GM23248 (cell line): Measurements from ENCODE around the gene NCKAP5L.

ENCODE experiments used
- EZH2 ChIP-seq: fragments of 200-600 bp; sonication (generic); IDR thresholded peaks from 2 replicates; pipeline ENCODE4 v1.6.1; 2018; ENCODE audit warnings: antibody characterized with exemption, mild to moderate bottlenecking; ENCODE audit not compliant: insufficient read depth, poor library complexity, severe bottlenecking
- EZH2phosphoT487 ChIP-seq: fragments of 200-600 bp; sonication (generic); IDR thresholded peaks from 2 replicates; pipeline ENCODE4 v1.6.1; 2018; ENCODE audit warnings: antibody characterized with exemption, moderate library complexity, mild to moderate bottlenecking, low read depth; ENCODE audit not compliant: insufficient read depth

DNA sequence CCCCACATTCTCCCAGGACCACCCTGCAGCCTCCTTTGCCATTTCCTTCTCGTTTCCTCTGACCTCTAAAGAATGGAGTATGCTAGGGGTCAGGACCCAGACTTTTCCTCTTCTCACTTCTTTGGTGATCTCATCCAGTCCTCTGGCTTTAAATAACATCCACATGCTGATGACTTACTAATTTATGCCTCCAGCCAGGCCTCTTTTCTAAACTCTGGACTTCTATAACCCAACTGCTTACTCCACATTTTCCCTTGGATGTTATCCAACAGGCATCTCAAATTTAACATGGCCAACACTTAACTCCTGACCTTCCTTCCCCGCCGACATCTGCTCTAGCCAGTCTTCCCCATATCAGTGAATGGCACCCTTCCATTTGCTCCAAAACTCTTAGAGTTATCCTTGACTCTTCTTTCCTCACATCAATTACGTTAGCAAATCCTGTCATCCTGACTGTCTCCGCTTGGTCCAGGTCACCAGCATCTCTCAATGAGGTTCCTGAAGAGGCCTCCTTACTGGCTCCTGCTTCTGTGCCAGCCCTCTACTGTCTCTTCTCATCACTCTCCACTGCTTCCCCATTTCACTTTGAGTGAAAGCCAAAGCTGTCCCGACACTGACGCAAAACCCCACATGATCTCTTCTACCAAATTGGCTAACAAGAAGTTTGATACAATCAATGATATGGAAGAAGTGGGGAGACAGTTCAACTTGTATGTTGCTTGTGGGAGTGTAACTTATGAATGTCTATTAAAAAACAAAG, 44.1 kb downstream of the NCKAP5L start:
- TF ChIP-seq EZH2phosphoT487 = no peak
- TF ChIP-seq EZH2 = no peak
